Left ventricle myocardium inferior (tissue), 1 donor: Measurements from ENCODE around the gene ZNF487. TPM values are rescaled to one million over a fixed set of nuclear protein-coding genes. Genes with fewer than 3 reads are reported as not detected.
A peak's percentile ranks its signal among the peaks of the same experiment; 100 is the strongest.

Experiments used
- DNase-seq: peaks from one replicate; pipeline ENCODE4 v3.0.0-alpha.2; 2020
- H3K27ac ChIP-seq: fragments of 200-600 bp; replicated peaks from 2 replicates; pipeline ENCODE4 v1.8.0; 2021
- H3K27me3 ChIP-seq: fragments of 200-600 bp; 2 replicates; pipeline ENCODE4 v1.8.0; 2021; ENCODE audit warnings: low read depth
- H3K36me3 ChIP-seq: fragments of 200-600 bp; 2 replicates; pipeline ENCODE4 v1.8.0; 2021
- H3K4me1 ChIP-seq: fragments of 200-600 bp; 2 replicates; pipeline ENCODE4 v1.8.0; 2021
- H3K4me3 ChIP-seq: fragments of 200-600 bp; 2 replicates; pipeline ENCODE4 v1.8.0; 2021; ENCODE audit warnings: mild to moderate bottlenecking, moderate library complexity
- H3K9me3 ChIP-seq: fragments of 200-600 bp; replicated peaks from 2 replicates; pipeline ENCODE4 v1.8.0; 2021
- CTCF ChIP-seq: fragments of 200-600 bp; IDR thresholded peaks from 2 replicates; pipeline ENCODE4 v1.8.0; 2021; ENCODE audit warnings: antibody characterized with exemption, mild to moderate bottlenecking, borderline replicate concordance
- intact Hi-C: fragments of 100-400 bp; cut with micrococcal nuclease; formaldehyde crosslinking; loops from one replicate; pipeline ENCODE4 v1.11.0; 2022
- long read RNA-seq: library from polyadenylated mRNA; unstranded; transcript quantifications from one replicate; pipeline ENCODE4 v2.0.0, GENCODE V29; 2021
- total RNA-seq: library from RNA; stranded (reverse); fragmentation: NEBNext Ultra II Directional; extraction: Animal tissue kit (Norgen Biotek cat#: 25700); gene quantifications from one replicate; pipeline ENCODE4 v1.2.1, GENCODE V29; 2021
- donor health status: DM: no; HTN: yes; CAD: no; lungs with severe emphysema.

ZNF487 gene
- total RNA-seq, result 2.2 TPM
- long read RNA-seq, partial matches to known transcripts, result 0 of 2 reads
- long read RNA-seq, other reads (novel, unspliced or antisense), result 1 of 2 reads

- H3K4me3 ChIP-seq, result peak within 1 kb of the TSS; percentile 81
- no peaks in the 10 kb centered on the region for H3K27me3 ChIP-seq
- intact Hi-C loops, result loop anchor here (5.0 kb wide), 1 partner anchor 44 kb away; no protein-coding TSS in a partner anchor
- H3K27ac ChIP-seq, result peak within 1 kb of the TSS; percentile 95
- H3K9me3 ChIP-seq, result no peaks in the 10 kb centered on the region
- peak; percentile 35 for TF ChIP-seq CTCF
- H3K36me3 ChIP-seq, result no peaks in the 10 kb centered on the region
- H3K4me1 ChIP-seq, result peaks cover 29% of the 10 kb centered on the region
- peak; percentile 90 for DNase-seq
Observed at GRCh38 chr10:43436291-43437140, at the start of gene ZNF487. Gene ZNF487 (plus strand): TSS chr10:43437111. CDS start chr10:43475814, 38,703 bp downstream.

- H3K9me3 ChIP-seq, result no peaks in the 10 kb centered on the region
- no peak overlapping the region for H3K4me3 ChIP-seq
- no peaks in the 10 kb centered on the region for H3K27me3 ChIP-seq
- no peak for DNase-seq
- no peak overlapping the region for H3K27ac ChIP-seq
- H3K4me1 ChIP-seq, result peaks cover 43% of the 10 kb centered on the region
- intact Hi-C loops, result no loop called here
- no peak for TF ChIP-seq CTCF
- peaks cover 72% of the 10 kb centered on the region for H3K36me3 ChIP-seq
Observed at GRCh38 chr10:43387678-43388032, 49.3 kb upstream of the ZNF487 start.

GRCh38 chr10:43389867-43390266 is 47.0 kb upstream of the ZNF487 start:
- H3K36me3 ChIP-seq, result peaks cover 91% of the 10 kb centered on the region
- no peak for TF ChIP-seq CTCF
- H3K27ac ChIP-seq, result peak overlapping the region; percentile 31
- H3K4me1 ChIP-seq, result peaks cover 58% of the 10 kb centered on the region
- DNase-seq, result no peak
- H3K9me3 ChIP-seq, result no peaks in the 10 kb centered on the region
- H3K27me3 ChIP-seq, result no peaks in the 10 kb centered on the region
- H3K4me3 ChIP-seq, result no peak overlapping the region
- intact Hi-C loops, result loop anchor here (5.0 kb wide), 1 partner anchor 47 kb away; the partner anchor contains the start of gene ZNF487

GRCh38 chr10:43390333-43390732 is 46.6 kb upstream of the ZNF487 start:
- H3K27me3 ChIP-seq, result no peaks in the 10 kb centered on the region
- no peaks in the 10 kb centered on the region for H3K9me3 ChIP-seq
- intact Hi-C loops, result loop anchor here (5.0 kb wide), 1 partner anchor 47 kb away; the partner anchor contains the start of gene ZNF487
- peak overlapping the region; percentile 31 for H3K27ac ChIP-seq
- H3K4me3 ChIP-seq, result no peak overlapping the region
- no peak for TF ChIP-seq CTCF
- DNase-seq, result no peak
- peaks cover 91% of the 10 kb centered on the region for H3K36me3 ChIP-seq
- H3K4me1 ChIP-seq, result peaks cover 60% of the 10 kb centered on the region

- TF ChIP-seq CTCF, result peak; percentile 59
- Histone ChIP-seq H3K9me3 (no peaks in the 10 kb centered on the region), H3K36me3 (peaks cover 88% of the 10 kb centered on the region), H3K27ac (peak overlapping the region; percentile 31), H3K27me3 (no peaks in the 10 kb centered on the region), H3K4me3 (no peak overlapping the region), H3K4me1 (peaks cover 64% of the 10 kb centered on the region)
- intact Hi-C loops, result loop anchor here (5.0 kb wide), 1 partner anchor 47 kb away; the partner anchor contains the start of gene ZNF487
- DNase-seq, result no peak
Observed at GRCh38 chr10:43390759-43391158, 46.2 kb upstream of the ZNF487 start.
